ENCODE measurements around the gene STAT4. TPM values are rescaled to one million over a fixed set of nuclear protein-coding genes. Genes with fewer than 3 reads are reported as not detected.

STAT4 gene
- total RNA-seq, 1 experiment from 2014 or later = 0.33 TPM

- Mint-ChIP-seq H3K36me3 (ENCODE audit: insufficient read depth in 1 of 3, low read depth in 3 of 3) (peaks cover 32 to 87% (median 80%) of the 10 kb centered on the region in 3 experiments), H3K27ac (no peak overlapping the region), H3K4me1 (no peaks in the 10 kb centered on the region), H3K4me3 (no peak overlapping the region), H3K27me3 (ENCODE audit: low read depth) (no peaks in the 10 kb centered on the region), H3K9me3 (no peaks in the 10 kb centered on the region; a peak in 1 of 5 replicates)
- Histone ChIP-seq H4K20me1 (ENCODE audit: control insufficient read depth, insufficient read depth, insufficient read length) (no peaks in the 10 kb centered on the region), H2BK120ac (ENCODE audit: low read depth, low read length, poor library complexity, severe bottlenecking) (no peak overlapping the region), H3K27ac (ENCODE audit: insufficient read length, low read depth, low read length) (no peak overlapping the region), H3K23me2 (ENCODE audit: insufficient read length, low read depth, low read length, poor library complexity, severe bottlenecking) (no peaks in the 10 kb centered on the region), H4K8ac (replicated peaks; ENCODE audit: insufficient read length, low read depth, low read length) (no peak overlapping the region), H3K4ac (ENCODE audit: low read depth, low read length) (no peak overlapping the region), H3K9ac (ENCODE audit: extremely low read depth, insufficient read length, low read length) (no peak overlapping the region), H2BK5ac (ENCODE audit: insufficient read length, low read length) (no peak overlapping the region), H3K79me2 (ENCODE audit: insufficient read depth, low read length) (no peaks in the 10 kb centered on the region), H4K5ac (ENCODE audit: insufficient read length, low read depth, low read length) (no peak overlapping the region), H3T11ph (ENCODE audit: low read length) (no peak overlapping the region), H2BK12ac (ENCODE audit: insufficient read length, low read depth, low read length) (no peak overlapping the region), H3K27me3 (ENCODE audit: insufficient read depth, low read length) (no peaks in the 10 kb centered on the region), H2BK20ac (ENCODE audit: low read depth, low read length, poor library complexity, severe bottlenecking) (no peak overlapping the region), H3K18ac (ENCODE audit: insufficient read length, low read depth, low read length) (no peak overlapping the region), H3K56ac (ENCODE audit: insufficient read length, low read depth, low read length) (no peak overlapping the region), H3K14ac (ENCODE audit: insufficient read depth, low read length) (no peak overlapping the region), H2AK5ac (ENCODE audit: insufficient read length, low read length) (no peak overlapping the region), H4K91ac (ENCODE audit: insufficient read length, low read depth, low read length) (no peak overlapping the region), H2AFZ (ENCODE audit: low read length) (no peak overlapping the region), H3K79me1 (ENCODE audit: insufficient read depth, low read depth, low read length, poor library complexity, severe bottlenecking) (no peaks in the 10 kb centered on the region), H3K4me1 (ENCODE audit: insufficient read depth, low read length) (no peaks in the 10 kb centered on the region), H3K23ac (ENCODE audit: insufficient read length, low read depth, low read length) (no peak overlapping the region), H2BK15ac (ENCODE audit: low read depth, low read length) (no peak overlapping the region), H3K4me2 (ENCODE audit: insufficient read depth, insufficient read length, low read length) (no peak overlapping the region), H3K9me3 (ENCODE audit: control insufficient read depth, low read depth, low read length) (no peaks in the 10 kb centered on the region)
- no peak for TF ChIP-seq CTCF (conservative IDR thresholded peaks at IDR 0.05)
- no CpG with 5 or more reads among the region's 2 CpGs for WGBS (ENCODE audit: extremely low coverage, insufficient read length, low lambda C conversion rate)
- DNase-seq = no peak
These were observed 149.8 kb downstream of the STAT4 start for GRCh38 chr2:191001032-191001431.
